ENCODE measurements around the gene VAC14.

DNA sequence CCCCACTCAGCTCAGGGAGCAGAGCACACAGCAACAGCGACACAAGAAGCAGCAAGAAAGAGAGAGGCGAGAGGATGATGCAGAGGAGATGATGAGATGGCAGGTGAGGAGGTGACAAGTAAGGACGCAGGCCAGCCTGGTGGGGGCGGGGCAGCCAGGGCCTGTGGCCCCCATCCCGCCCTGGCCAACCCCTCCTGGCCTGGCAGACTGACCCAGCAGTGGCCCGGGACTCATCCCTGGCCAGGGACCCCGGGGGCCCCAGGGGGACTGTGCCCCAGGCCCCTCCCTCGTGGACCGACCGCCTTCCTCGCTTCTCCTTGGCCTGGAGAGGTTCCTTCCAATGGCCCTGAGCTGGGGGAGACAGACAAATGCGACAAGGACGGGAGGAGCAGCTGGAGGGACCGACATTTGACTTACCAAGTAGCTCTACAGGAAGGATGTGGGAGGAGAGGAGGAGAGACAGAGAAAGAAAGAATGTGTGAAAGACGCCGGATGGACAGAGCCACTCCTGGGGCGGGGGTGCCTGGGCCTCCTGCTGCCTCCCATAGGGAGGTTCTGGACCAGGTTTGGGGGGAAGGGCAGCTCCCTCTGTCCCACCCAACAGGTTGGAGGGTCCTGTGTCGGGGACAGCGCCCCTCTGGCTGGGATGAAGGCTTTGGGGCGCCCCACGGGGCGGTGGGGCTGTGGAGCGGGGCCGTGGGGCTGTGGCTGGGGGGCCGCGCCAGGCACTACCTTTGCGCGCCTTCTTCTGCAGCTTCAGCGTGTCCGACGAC, 121.9 kb downstream of the VAC14 start:
- TF ChIP-seq, protein P1, sequence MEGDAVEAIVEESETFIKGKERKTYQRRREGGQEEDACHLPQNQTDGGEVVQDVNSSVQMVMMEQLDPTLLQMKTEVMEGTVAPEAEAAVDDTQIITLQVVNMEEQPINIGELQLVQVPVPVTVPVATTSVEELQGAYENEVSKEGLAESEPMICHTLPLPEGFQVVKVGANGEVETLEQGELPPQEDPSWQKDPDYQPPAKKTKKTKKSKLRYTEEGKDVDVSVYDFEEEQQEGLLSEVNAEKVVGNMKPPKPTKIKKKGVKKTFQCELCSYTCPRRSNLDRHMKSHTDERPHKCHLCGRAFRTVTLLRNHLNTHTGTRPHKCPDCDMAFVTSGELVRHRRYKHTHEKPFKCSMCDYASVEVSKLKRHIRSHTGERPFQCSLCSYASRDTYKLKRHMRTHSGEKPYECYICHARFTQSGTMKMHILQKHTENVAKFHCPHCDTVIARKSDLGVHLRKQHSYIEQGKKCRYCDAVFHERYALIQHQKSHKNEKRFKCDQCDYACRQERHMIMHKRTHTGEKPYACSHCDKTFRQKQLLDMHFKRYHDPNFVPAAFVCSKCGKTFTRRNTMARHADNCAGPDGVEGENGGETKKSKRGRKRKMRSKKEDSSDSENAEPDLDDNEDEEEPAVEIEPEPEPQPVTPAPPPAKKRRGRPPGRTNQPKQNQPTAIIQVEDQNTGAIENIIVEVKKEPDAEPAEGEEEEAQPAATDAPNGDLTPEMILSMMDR (IDR thresholded peaks at IDR 0.05), result no peak
- TF ChIP-seq POLR2AphosphoS5 (IDR thresholded peaks at IDR 0.05; ENCODE audit: insufficient read depth in 1 of 2, low read depth in 1 of 2) (no peak), POLR2A (IDR thresholded peaks at IDR 0.05) (no peak)

Measured in vagina (tissue), 2 donors.